Measurements from ENCODE around the gene SYNE4.
"Not testable (repeated sequence)": the region's sequence is repeated elsewhere in the genome, so short reads cannot be mapped to it uniquely, and the experiment has no call there.

Gene SYNE4, protein sequence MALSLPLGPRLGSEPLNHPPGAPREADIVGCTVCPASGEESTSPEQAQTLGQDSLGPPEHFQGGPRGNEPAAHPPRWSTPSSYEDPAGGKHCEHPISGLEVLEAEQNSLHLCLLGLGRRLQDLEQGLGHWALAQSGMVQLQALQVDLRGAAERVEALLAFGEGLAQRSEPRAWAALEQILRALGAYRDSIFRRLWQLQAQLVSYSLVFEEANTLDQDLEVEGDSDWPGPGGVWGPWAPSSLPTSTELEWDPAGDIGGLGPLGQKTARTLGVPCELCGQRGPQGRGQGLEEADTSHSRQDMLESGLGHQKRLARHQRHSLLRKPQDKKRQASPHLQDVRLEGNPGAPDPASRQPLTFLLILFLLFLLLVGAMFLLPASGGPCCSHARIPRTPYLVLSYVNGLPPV

DNA sequence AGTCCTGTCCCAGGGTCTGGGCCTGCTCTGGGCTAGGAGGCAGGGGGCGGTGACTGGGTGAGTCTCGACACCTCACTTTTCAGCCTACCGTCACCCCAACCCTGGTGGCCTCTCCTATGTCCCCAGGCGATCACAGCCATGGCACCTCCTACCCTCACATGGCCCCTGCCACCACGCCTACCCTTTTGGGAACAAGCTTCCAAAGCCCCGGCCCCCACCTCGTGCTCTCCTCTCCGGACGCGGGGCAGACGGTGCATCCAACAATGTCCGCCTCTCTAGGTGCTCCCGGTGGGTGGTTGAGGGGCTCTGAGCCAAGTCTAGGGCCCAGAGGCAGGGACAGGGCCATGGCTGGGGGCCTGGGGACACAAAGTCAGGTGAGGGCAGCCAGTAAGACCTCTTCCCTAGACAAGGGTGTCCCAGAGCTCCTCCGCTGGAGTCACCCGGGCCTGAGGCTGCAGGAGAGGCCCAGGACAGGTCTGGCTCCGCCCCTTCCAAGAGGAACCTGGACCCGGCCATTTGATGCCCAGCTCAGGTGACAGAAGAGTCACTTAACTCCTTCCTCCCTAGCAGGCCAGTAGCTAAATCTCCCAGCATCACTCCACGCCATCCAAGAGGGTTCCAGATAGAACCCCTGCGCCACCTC is at the start of gene SYNE4:
SYNE4 (minus strand) TSS at position 478 of the 643 bp plus-strand sequence; CDS start at position 346, 132 bp downstream.
- DNase-seq (ENCODE audit: low read depth in 2 of 2), result no peak

DNA sequence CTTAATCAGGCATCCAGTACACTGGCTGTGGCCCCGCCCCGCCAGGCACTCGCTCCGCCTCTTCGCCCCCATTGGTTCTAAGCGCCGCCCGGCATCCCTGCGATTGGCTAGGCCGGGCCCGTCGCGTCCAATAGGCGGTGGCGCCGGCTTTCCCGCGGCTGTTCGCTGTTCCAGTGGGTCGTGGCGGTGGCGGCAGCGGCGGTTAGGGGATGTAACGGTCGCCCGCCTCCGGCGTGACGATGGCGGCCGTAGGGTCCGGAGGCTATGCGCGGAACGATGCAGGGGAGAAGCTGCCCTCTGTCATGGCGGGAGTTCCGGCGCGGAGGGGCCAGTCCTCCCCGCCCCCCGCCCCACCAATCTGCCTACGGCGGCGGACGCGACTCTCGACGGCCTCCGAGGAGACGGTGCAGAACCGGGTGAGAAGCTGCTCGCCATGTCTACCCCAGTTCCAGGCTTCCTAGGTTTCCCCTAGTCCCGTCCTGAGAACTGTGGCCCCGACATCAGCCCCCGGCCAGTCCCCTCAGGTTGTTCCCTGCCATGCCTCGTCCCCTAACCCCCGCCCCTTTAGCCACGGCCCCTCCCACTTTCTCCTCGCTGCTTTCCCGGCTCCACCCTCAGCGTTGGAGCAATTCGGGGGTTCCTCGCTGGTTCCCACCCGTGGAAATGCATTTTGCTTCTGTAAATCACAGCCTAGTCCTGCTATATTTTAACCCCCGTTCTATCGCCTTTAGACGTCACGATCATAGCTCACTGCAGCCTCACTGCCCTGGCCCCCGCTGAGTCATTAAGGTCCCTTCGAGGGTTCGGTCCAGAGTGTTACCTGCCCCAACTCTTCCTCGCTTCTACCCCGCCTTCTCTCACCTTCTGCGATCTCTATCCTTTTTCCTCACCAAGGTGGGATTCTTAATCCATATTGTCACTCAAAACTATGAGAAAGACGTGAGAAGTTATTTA is 46.4 kb upstream of the SYNE4 start, which contains the start of gene WDR62:
WDR62 (plus strand) TSS at position 165 of the 954 bp plus-strand sequence; CDS start at position 240, 75 bp downstream.
- no peak for DNase-seq (ENCODE audit: low read depth in 2 of 2)

DNA sequence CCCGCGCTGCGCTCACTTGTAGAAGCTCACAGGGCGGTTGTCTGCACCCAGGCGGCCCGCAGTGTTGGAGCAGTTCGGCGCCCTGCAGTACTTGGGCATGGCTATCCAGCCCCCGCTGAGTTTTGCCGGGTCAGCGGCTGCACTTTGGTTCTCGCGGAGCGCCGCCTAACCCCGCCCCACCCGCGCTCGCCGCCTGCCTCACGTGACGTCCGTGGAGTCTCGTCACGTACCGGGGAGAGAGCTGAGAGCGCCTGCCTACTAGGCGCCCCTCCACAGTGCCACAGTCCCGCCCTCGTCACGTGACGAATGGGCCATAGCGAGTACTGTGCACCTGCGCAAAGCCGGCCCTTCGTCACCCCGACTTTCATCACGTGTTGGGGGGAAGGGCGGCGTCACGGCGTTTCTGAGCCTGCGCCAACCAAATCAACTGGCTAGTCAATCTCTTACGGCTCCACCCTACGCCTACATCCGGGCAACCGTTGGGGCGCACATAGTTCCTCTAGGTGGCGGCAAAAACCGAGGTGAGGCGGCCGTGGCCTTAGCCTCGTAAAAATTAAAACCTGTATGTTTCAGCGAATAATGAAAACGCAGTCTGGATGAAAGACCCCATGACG is 45.6 kb upstream of the SYNE4 start, which contains the start of gene THAP8:
THAP8 (minus strand) TSS at position 167 of the 614 bp plus-strand sequence; CDS start at position 99, 68 bp downstream.
- peak; percentile 98 for DNase-seq (ENCODE audit: low read depth in 2 of 2)

DNA sequence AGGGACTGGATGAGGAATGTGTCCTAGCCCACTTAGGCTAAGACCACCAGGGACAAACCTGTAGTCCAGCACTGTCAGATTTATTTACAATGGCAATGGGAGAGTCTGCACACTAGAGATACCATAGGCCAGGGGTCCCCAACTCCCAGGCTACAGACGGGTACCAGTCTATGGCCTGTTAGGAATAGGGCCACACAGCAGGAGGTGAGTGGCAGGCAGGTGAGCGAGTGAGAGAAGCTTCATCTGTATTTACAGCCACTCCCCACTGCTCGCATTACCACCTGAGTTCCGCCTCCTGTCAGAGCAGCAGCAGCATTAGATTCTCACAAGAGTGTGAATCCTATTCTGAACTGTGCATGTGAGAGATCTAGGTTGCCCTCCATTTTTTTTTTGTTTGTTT is 43.0 kb upstream of the SYNE4 start:
- DNase-seq (ENCODE audit: low read depth in 2 of 2), result no peak

DNA sequence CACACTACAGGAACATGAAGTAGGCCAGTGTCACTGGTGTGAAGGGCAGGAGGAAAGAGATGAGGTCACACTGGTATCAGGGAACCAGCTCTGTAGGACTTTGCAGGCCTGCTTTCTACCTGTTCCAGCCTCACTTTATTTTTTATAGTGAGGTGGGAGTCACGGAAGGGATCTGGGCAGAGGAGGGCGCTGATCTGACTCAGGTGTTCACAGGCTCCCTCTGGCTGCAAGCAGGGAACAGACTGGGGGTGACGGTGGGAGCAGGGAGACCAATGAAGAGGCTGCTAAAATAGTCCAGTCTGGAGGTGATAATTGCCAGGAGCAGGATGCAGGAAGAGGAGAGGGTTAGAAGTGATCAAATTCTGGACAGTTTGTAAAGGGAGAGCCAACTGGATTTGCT is 42.6 kb upstream of the SYNE4 start:
- no peak for DNase-seq (ENCODE audit: low read depth in 2 of 2)

DNA sequence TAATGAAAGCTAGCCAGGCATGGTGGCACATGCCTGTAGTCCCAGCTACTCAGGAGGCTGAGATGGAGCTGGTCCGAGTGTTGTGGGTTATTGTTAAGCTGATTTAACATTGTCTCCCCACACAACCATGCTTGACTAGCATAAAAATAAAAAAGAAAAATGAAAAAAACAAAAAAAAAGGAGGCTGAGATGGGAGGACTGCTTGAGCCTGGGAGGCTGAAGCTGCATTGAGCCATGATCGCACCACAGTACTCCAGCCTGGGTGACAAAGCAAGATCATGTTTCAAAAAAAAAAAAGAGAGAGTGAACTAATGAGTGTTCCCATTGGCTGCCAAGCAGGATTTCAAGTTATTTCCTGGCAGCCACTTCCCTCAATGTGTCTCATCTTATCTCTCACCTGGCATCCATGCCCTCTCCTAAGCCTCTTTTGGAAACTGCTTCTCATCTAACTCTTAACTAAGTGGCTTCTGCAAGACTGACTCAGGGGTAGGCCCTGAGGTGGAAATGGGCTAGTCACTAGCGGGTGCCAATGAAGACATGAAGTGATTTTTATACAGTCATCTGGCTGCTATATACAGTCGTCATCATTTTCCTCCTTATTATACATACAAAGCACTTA is 40.6 kb upstream of the SYNE4 start:
- DNase-seq (ENCODE audit: low read depth in 2 of 2), result no peak

DNA sequence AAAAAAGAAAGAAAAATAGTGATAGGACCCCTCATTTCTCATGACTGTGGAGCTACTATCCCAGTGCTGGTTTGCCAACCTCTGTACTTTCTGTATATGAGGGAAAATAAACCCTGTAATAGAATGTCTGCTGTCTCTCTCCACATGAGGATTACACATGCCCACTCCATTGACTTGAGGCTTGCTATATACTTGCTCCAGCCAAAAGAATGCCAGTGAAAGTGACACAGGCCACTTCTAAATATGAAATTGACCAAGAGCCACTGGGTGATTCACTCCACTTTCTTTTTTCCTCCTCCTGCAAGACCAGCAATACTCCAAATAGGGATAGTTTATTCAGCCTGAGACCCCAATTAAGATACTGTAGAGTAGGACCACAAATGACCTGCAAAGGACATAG is 39.2 kb upstream of the SYNE4 start:
- no peak for DNase-seq (ENCODE audit: low read depth in 2 of 2)

DNA sequence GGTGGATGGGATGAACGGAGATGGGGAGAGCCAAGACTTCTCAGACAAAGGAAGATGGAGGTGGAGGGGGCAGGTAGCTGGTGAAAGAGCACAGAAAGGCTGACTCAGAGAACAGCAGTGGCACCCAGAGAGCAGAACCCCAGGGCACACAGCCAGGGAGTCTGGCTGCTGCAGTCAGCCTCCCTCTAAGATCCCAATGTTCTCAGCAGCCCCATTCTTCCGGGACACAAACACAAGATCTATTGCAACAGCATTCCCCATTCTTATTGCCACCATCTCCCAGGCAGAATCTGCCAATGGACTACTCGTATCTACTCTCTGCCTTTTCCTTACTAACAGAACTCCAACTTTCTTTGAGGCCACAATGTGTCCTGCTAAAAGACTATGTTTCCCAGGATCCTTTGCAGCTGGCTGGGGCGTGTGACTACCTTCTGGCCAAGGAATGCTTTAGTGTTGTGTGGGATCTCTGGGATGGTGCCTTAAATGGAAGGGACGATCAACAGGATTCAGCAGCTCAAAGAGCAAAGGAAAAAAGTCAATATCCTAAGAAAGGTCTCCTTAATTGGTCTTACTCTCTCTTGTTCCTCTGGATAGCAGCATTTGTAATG is 37.9 kb upstream of the SYNE4 start:
- no peak for DNase-seq (ENCODE audit: low read depth in 2 of 2)

DNA sequence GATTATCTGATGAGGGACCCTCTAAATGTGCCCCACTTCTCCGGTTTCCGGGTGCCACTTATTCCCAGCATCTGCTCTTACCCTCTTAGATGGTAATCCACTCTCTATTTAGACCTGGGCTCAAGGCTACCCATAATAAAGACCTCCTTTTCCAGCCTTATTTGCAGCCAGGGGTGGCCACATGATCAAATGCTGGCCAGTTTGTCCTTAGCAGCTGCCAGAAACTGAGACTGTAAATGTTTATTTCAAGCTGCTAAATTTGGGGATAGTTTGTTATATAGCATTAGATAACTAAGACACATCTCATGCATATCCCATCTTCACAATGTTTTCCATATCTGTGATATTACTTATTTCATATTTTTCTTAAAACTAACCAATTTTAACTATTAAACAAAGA is 35.3 kb upstream of the SYNE4 start:
- no peak for DNase-seq (ENCODE audit: low read depth in 2 of 2)

DNA sequence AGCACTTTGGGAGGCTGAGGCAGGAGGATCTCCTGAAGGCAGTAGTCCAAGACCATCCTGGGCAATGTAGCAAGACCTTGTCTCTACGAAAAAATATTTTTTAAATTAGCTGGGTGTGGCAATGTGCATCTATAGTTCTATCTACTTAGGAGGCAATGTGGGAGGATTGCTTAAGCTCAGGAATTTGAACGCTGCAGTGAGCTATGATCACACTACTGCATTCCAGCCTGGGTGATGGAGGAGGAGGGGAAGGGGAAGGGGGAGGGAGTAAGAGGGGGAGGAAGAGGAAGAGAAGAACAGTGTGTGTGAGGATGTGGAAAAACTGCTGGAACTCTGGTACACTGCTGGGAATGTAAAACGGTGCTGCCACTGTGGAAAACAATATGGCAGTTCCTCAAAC is 33.2 kb upstream of the SYNE4 start:
- DNase-seq (ENCODE audit: low read depth in 2 of 2), result peak; percentile 85 to 88

DNA sequence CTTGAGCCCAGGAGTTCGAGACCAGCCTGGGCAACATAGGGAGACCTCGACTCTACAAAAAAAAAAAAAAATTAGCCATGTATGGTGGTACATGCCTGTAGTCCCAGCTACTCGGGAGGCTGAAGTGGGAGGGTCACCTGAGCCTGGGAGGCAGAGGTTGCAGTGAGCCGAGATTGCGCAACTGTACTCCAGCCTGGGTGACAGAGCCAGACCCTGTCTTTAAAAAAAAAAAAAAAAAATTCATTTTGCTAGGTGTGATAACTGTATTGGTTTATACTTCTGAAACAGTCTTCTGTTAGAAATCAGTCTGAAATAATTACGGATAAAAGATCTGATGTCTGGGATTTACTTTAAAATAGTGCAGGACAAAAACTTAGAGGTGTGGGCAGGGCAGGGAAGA is 32.5 kb upstream of the SYNE4 start:
- DNase-seq (ENCODE audit: low read depth in 2 of 2), result not testable (repeated sequence)

DNA sequence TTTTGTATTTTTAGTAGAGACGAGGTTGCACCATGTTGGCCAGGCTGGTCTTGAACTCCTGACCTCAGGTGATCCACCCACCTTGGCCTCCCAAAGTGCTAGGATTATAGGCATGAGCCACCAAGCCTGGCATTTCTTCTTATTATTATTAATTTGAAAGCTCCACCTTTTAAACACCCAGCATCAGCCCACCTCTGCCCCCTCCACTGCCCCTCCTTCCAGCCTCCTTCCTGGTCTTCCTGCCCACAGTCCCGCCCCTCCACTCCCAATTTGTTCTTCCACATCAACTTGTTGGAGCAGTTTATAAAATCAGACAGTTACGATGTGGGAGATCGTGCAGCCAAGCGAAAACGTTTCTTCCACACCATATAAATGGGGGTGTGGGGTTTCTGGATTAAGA is 31.9 kb upstream of the SYNE4 start:
- no peak for DNase-seq (ENCODE audit: low read depth in 2 of 2)

DNA sequence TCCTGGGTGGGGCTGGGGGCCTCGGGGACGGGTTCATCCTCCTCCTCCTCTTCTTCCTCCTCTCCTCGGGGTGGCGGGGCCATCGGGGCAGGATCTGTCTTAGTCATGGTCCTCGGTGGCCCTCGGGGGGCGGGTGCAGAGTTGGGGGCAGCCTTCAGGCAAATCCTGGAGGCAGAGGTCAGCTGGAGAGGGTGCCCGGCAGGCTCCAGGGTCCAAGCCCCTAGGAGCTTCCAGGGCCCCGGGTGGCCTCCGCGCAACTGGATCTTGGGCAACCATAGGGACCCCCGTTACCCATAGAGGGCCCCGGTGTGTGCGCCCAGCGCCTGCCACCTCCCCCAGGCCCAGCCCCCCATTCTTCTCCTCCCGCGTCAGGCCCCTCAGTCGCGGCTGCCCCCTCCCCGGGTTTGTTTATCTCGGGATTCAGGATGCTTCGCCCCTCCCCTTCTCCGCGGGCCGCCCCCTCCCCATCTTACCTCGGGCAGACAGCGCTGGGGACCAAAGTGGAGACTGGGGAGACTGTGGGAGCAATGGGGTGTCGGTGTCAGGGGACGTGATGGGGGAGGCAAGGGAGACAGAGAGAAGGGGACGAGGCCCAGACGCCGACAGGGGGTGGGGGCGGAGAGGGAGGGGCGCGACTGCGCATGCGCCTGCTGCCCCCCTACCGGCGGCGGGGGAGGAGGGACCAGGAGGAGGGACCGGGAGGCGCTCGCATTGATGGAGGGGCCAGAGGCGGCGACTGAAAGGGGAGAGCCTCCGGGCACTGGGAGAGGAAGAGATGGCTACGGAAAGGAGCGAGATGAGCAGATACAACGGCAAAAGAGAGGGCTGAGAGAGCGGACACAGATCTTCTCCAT is 23.9 kb upstream of the SYNE4 start, which contains the start of gene CLIP3:
CLIP3 (minus strand) TSS at position 623 of the 854 bp plus-strand sequence; CDS start at position 107, 516 bp downstream.
- peak; percentile 44 to 50 for DNase-seq (ENCODE audit: low read depth in 2 of 2)

DNA sequence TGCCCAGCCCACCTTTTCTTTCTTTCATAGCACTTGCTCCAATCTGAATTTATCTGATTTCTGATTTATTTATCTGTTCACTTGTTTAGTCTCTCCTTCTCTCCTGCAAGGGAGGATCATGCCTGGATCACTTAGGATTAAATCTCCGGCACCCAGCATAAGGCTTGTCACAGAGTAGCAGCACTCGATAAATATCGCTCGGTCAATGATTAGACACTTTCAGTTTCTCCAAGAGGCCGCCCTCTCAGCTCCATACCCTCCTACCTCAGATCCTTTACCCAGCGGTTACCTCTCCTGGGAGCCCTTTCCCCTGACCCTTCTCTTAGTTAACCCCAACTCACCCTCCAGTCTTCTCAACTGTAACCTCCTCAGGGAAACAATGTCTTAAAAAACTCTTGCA is 22.7 kb upstream of the SYNE4 start:
- DNase-seq (ENCODE audit: low read depth in 2 of 2), result no peak

DNA sequence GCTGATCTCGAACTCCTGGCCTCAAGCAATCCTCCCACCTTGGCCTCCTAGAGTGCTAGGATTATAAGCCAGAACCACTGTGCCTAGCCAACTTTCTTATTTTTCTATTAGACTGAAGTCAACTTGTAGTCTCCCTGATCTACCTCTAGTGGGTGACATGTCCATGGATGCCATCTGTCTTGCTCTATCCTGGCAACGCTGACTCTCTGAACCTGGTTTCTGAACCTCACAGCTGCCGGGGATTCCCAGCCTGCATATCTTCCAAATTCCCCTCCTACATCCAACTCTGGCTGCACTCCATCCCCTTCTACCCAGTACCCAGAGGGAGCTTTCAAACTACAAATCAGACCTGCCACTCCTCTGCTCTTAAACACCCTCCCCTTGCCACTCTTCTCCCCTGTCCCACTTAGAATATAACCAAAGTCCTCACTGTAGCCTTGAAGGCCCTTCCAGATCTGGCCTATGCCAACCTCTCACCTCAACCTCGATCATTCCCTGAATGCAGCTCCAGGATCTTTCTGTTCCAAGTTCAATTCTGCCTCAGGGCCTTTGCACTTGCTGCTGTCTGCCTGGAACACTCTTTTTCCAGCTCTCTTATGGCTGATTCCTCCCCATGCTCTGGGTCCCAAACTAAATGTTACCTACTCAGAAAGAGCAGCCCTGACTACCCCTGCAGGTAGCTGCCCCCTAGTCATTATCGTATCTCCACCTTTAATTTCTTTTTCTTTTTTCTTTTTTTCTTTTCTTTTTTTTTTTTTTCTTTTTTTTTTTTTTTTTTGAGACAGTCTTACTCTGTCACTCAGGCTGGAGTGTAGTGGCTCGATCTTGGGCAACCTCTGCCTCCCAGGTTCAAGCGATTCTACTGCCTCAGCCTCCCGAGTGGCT is 21.9 kb upstream of the SYNE4 start:
- no peak for DNase-seq (ENCODE audit: low read depth in 2 of 2)

DNA sequence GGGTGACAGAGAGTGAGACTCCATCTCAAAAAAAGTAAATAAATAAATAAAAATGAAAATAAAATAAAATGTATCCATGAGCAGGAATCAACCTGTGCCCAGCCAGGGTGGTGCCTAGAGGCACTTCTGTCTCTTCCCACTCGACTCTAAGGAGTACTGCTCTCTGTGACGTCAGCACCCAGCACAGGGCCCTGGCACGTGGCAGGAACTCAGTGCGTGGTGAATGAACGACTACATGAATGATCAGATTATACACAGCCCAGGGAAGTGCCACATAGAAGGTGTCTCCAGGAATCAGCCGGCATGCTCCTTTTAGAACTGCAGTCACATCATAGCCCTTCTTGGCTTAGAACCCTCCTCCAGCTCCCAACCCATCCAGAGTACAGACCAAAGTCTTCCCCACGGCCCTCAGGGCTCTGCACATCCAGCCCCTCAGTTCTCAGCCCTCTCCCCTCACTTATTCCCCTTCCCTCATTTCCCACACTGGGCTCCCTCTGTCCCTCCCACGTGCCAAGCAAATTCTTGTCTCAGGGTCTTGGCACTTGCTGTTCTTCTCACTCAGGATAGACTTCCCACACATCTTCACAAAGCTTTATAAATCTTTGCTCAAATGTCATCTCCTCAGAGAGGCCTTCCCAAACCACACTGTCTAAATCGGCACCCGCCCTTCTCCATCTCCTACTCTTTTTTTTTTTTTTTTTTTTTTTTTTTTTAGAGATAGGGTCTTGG is 19.9 kb upstream of the SYNE4 start:
- DNase-seq (ENCODE audit: low read depth in 2 of 2), result no peak

DNA sequence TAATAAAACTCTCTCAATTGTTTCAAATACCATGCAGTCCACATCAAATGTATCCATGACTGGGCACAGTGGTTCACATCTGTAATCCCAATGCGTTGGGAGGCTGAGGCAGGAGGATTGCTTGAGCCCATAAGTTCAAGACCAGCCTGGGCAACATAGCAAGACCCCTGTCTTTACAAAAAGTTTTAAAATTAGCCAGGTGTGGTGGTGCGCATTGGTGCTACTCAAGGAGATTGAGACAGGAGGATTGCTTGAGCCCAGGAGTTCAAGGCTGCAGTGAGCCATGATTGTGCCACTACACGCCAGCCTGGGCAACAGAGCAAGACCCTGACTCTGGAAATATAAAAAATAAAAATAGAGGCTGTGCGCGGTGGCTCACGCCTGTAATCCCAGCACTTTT is 19.1 kb upstream of the SYNE4 start:
- DNase-seq (ENCODE audit: low read depth in 2 of 2), result no peak
